GM12872 (cell line): ENCODE measurements around the gene KRT35.

ENCODE experiments used
- CTCF ChIP-seq: IDR thresholded peaks from 3 replicates; pipeline ENCODE4 v1.5.1; 2011; ENCODE audit warnings: low read depth, mild to moderate bottlenecking, low read length, moderate library complexity; ENCODE audit not compliant: insufficient read depth

KRT35 gene

GRCh38 chr17:41437769-41438168, 43.2 kb downstream of the KRT35 start:
- TF ChIP-seq CTCF = no peak

GRCh38 chr17:41437254-41437653, 43.7 kb downstream of the KRT35 start:
- no peak for TF ChIP-seq CTCF

GRCh38 chr17:41434415-41434814, 46.5 kb downstream of the KRT35 start:
- TF ChIP-seq CTCF = no peak

- TF ChIP-seq CTCF = no peak
Measured at GRCh38 chr17:41434005-41434404, 46.9 kb downstream of the KRT35 start.

GRCh38 chr17:41433586-41433985, 47.4 kb downstream of the KRT35 start:
- no peak for TF ChIP-seq CTCF

- TF ChIP-seq CTCF = no peak
Measured at GRCh38 chr17:41429667-41430066, 51.3 kb downstream of the KRT35 start.

- TF ChIP-seq CTCF = no peak
Measured at GRCh38 chr17:41428591-41429291, 52.2 kb downstream of the KRT35 start.
